Liver (tissue), 3 donors: ENCODE measurements around the gene TSPAN33.

Experiments
- CTCF ChIP-seq: fragments of 150-350 bp; IDR thresholded peaks from 2 replicates; pipeline ENCODE4 v1.5.1; 2017; ENCODE audit warnings: improper control_type of control experiment, low read depth, low read length; ENCODE audit not compliant: missing input control
- HNF4G ChIP-seq: IDR thresholded peaks from 2 replicates; pipeline ENCODE4 v1.6.1; 2016; ENCODE audit warnings: antibody characterized with exemption
- MAX ChIP-seq: IDR thresholded peaks from 2 replicates; pipeline ENCODE4 v1.6.1; 2016; ENCODE audit warnings: antibody characterized with exemption
- donor health status: healthy.
- donor health status: healthy.

- TF ChIP-seq MAX (no peak), CTCF (no peak), HNF4G (no peak)
Observed at GRCh38 chr7:129126314-129126713, 18.2 kb upstream of the TSPAN33 start.
